GM19452 (cell line): ENCODE data around the gene ITGB1BP1.

ENCODE experiments used
- ATAC-seq: cut with Tn5 transposase; IDR thresholded peaks from one replicate; pipeline ENCODE4 v1.9.1; 2021; ENCODE audit not compliant: unreplicated experiment

Gene ITGB1BP1

DNA sequence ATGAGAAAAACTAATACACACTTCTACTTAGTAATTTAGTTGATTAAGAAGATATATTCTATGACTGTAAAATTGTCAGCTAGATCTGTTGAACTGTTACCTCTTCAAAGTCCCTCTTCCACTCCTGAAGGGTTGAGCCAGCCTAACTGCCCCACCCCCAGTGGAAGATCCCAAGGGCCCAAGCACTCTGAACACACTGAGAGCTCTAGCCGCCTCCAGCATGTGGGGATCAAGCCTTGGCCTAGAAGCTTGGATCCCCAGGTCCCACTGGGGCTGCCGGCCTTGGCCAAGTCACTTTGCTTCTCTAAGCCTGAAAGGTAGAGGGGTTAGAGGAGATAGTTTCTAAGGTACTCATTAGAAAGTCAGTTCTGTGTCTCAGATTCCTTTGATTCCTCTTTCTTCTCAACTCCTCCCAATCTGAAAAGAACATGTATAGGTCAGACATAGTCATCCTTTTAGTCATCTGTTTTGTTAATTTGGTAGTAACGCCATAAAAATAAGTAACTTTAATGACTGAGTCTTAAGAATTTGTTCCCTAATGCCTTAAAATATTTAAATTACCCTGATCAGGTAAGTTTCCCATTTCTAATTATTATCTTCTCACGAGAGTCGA, 5.7 kb upstream of the ITGB1BP1 start:
- ATAC-seq = no peak

DNA sequence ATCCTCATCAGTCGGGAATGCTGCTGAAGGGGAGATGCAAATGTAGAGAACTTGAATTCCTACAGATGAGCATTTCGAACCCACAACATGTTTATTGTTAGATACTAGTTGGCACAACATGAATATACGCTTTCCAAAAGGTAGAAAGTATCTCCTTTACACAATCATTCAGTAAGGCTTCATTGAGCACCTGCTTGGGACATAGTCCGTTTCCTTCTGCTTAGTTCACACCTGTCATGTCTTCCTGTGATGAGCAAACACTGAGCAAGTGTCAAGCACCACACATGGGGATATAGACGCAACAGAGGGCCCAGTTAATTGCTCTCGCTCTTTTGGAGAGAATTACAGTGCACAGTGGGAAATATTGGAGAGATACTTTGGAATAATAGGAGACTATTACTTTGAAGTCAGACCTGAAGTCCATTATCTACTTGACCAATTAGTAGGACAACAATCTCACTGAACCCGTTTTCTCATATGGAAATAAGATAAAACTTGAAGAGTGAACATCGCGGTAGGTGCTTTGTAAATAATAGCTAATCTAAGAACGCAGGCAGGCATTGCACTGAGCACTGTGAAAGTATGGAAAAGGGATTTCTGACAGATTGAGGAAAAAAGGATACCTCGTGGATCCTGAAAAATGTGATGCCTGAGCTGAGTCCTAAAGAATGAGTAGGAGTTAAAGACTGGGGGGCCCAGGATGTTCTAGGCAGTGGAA, 1.3 kb upstream of the ITGB1BP1 start:
- ATAC-seq = no peak

DNA sequence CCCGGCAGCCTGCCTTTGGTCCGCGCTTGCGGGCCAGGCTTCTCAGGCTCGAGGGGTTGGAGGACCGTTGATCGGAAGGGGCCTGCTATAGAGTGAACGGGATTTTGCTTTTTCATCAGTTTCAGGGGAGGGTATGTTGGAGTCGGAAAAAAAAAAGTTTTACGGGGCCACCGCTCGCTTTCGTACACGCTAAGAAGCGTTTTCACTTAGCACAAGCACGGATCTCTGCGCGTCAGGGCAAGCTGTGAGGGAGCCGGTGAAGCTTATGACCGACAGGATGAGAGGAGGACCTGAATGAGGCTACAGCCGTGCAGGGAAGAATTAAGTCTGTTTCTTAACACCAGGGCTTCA, 569 bp upstream of the ITGB1BP1 start:
- peak; percentile 11 for ATAC-seq

DNA sequence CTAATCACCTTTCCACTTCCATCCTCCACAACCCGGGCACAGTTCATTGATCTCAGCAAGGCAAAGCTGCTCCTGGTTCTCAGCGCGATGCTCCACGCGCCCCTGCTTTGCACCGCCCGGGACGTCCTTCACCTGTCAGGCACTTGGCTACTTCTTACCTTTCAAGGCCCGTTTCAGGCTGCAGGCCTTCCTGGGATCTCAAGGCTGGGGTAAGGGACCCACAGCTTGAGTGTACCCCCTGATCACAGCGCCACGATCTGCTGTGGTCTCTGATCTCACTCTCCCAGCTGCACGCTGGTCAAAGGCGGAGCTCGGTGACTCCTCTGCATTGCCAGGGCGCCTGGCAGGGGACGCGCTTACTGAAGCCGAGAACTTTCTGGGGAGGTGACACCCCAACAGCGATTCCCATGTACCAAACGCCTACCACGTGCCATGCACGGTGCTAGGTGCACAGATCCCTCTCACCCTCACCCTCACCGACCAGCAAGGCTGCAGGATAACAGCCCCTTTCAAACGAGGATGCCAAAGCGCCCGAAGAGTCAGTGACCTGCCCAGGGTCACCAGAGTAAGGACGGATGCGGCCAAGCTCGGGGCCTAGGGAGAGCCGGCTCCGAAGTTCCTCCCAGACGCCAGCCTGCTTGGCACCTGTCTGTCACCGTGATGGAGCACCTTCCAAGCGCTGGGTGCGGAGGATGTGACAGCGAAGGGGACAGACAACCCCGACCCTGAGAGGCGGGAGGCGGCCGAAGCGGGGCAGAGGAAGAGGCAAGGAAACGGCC, 818 bp downstream of the ITGB1BP1 start:
- ATAC-seq = peak; percentile 33

DNA sequence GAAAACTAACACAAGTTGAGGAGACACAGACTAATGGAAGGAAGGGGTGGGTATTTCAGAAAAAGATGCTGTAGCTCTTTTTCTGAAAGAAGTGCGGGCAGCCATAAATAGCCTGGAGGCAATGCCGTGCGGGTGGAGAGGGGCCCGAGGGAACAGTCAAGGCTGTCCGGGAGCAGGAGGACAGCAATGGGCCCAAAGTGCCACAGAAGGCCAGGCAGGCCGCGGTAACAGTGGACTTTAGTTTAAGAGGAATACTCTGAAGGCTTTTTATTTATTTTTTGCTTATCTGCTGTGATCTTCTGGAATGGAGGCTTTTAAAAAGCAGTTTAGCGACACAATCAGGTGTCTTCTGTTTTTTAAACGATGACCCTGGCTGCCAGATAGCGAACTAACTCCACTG, 2.8 kb downstream of the ITGB1BP1 start:
- ATAC-seq = no peak

DNA sequence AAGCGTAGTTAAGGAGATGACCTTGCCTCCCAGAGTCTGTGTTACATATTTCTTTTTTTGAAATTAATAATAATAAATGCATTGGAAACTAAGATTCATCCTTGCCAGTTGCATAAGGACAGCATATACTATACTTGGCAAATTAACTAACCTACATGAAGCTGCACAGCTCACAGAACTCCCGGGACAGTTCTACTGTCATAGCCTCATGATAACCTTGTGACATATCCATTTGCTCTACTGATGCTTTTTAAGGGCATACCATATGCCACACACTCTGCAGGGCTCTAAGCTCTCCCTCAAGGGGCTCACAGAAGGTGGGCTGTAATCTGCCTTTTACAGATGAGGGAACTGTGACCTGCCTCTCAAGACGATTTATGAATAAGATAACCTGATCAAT, 3.8 kb downstream of the ITGB1BP1 start:
- no peak for ATAC-seq

DNA sequence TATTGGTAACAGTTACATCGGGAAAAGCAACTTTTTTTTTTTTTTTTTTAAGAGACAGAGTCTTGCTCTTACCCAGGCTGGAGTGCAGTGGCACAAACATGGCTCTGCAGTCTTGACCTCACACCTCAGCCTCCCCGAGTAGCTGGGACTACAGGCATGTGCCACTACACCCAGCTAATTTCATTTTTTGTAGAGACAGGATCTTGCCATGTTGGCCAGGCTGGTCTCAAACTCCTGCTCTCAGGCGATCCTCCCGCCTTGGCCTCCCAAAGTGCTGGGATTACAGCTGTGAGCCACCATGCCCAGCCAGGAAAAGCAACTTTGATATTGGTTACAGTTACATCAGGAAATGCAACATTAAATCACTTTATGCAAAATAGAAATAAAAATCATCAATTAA, 4.6 kb downstream of the ITGB1BP1 start:
- ATAC-seq = no peak

DNA sequence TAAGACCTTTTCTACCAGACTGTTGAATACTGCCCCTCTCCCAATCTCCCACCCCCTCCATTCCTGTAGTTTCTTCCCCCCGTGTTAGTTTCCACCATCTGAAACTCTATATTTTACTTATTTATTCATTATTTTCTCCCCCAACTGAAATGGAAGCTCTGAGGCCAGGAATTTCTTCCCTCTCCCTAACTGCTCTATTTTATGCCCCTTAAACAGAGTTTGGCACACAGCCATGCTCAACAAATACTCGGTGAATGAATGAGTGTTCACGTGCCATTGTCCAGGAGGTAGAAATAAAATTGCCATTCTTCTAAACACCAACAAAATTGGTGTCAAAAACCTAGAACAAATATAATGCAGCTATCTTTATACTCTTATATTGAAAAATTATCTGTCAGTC, 5.6 kb downstream of the ITGB1BP1 start:
- no peak for ATAC-seq

DNA sequence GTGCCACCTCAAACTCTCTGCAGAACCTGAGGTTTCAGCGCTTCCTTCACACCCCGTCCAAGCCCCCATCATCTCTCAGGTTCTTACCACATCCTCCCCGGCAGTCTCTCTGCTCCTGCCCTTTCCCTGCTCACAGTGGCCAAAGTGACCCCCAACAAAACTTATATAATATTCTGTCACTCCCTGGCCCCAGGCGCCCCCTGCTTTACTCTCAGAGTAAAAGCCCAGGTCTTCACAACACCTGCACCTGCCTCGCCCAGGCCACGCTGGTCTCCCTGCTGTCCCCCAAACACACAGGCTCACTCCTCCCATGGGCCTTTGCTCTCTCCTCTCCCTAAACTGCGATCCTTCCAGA, 6.4 kb downstream of the ITGB1BP1 start:
- no peak for ATAC-seq

DNA sequence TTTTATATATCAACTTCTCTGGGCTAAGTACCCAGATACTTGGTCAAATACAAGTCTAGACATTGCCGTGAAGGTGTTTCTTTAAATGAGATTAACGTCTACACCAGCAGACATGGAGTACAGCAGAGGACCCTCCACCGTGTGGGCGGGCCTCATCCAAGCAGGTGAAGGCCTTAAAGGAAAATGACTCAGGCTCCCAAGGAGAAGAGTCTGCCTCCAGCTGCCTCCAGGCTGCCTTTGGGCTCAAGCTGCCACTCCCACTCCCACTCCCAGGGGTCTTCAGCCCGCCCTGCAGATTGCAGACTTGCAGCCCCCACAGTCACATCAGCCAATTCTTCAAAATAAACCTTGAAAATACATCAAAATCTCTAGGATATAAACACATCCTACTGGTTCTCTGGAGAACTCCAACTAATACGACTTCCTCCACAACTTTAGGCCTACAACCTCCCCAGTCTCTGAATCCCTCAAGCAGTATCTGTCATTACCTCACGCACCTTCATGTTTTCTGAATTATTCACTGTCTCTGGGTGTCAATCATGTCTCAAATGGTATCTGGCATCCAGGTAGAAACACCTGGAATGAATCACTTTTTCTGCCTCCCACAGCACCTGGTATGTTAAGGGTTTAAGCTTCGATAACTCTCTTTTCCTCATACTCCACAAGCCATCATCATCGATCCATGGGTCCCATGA, 6.9 kb downstream of the ITGB1BP1 start:
- no peak for ATAC-seq

DNA sequence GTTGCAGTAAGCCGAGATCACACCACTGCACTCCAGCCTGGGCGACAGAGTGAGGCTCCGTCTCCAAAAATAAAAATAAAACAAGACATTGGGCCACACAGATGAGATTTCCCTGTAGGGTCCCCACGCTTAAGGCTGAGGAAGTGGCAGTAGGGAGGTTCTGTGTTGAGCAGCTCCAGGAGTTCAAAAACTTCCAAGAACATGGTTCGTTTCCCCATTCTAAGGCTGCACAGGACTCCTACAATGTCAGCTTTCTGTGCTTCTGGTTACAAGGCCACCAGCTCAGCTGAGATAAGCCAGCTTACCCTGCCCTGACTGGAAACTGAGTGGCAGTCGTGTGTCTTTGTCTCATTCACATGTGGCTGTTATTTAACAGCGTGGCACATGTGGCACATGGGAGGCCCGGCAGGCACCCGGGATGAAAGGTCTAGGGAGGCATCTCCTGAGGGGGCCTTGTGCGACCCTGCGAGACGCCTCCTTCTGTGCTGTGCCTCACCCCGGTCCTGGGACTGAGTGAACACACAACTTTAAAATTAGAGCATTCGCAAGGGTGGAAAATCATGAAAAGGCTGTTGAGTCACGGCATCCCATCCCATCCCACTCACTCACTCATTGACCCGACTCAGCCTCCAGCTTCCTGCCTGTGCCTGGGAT, 7.7 kb downstream of the ITGB1BP1 start:
- ATAC-seq = no peak

DNA sequence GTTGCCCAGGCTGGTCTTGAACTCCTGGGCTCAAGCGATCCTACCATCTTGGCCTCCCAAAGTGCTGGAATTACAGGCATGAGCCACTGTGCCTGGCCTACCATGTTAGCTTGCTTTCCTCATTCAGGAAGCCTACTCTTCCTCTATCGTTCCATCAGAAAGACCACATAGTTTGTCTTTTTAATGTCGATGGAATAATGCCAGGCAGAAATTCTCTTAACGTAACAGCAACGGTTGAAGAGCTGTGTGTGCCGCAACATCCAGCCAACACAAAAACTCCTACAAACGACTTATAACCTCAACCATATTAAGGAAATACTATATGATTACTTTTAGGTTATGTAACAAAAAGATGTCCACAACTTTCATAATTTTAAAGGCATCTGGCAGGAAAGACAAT, 10.5 kb downstream of the ITGB1BP1 start:
- ATAC-seq = no peak

DNA sequence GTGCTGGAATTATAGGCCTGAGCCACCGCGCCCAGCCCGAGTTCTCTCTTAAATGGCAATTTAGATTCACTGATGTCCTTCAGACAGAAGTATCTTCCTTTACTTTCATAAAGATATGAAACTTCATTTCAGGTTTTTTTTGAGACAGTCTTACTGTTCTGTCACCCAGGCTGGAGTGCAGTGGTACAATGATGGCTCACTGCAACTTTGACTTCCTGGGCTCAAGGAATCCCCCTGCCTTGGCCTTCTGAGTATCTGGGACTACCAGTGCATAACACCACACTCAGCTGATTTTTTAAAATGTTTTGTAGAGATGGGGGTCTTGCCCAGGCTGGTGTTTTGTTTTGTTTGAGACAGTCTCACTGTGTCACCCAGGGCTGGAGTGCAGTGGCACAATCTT, 13.2 kb downstream of the ITGB1BP1 start:
- no peak for ATAC-seq

DNA sequence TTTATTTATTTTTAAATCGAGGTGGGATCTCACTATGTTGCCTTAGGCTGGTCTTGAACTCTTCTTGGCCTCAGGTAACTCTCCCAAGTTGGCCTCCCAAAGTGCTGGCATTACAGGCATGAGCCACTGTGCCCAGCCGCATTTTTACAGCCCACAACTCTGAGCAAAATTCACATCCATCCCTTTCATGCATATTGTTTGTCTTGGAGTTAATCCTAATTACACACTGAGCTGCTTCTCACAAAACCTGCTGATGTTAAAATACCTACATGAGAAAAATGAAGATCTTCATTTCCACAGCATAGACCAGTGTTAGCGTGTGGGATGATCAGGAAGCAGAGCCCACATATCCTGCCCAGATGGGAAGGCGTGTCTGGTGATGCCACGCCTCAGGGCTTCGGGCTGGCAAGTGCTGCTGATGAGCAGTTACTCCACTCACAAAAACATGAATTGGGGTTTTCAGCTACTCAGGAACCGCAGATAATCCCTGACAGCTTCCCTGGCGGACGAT, 14.6 kb downstream of the ITGB1BP1 start:
- ATAC-seq = no peak

DNA sequence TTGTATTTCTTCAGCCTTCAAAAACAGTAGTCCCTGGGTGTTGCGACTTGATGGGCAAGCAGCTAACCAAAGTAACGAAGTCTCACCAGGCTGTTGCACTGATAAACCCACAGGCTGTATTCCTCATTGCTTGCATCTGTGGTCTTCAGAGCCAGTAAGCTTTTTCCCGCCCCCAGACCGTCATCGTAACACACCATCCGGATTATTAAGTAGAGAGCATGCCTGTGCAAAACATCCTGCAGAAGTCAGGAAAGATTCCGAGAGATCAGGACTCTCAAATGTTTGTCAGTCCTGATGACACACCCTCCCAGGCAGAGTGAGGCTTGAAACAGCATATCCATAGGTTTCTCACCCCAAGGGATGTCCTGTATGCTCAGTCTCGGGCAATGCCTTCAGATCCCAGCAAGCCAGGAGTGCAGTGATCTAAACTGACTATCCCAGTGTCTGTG, 15.9 kb downstream of the ITGB1BP1 start:
- no peak for ATAC-seq

DNA sequence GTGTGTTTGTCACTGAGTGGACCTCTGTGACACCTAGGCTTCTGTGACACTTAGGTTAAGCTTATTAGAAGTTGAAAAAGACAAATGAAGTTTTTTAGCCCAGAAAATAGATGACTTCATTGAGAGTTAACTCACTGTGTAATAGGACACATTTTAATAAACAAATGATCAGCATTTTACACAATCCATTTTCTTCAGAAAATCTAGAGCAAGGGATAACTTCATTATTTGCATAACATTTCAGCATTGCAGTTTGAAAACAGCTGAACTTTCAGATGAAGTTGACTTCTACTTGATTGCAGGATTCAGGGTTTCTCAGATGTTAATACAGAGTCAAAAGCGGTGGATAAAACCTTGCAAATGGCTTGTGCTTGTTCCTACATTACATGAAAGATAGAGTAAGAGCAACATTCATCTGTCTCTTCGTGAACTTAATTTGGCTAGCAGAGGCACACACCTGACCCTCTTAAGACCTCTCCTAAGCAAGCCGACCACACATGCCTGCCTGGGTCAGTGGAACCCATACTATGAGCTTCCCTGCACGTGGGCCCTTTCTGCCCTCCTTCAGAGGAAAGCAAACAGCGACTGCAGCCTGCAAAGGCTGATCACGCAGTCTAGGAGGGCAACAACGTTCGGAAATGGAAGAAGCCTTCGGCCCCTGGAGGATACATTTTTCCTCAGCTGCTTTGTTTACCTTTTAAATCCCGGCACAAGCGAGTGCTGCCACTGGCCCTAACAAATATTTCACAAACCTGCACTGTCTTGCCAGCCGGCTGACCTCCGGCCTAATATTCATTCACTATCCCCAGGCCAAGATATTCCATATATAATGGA, 16.6 kb downstream of the ITGB1BP1 start:
- ATAC-seq = no peak

DNA sequence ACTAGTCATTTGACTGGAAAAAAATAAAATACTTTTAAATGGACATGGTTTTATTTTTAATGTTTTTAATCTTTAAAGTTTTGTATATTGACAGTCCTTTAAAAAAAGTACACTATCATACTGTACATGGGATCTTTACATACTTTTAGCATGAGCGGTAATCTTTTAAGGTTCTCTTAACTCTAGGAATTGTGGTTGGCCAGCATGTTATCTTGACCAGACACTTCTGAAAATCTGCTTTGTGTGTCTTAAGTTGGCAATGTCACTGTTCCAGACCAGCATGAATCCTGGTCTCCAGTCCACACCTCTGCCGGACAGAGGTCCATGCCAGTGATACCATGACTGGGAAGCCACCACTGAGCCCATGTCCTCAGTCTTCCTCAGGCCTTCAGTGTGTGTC, 17.7 kb downstream of the ITGB1BP1 start:
- no peak for ATAC-seq

DNA sequence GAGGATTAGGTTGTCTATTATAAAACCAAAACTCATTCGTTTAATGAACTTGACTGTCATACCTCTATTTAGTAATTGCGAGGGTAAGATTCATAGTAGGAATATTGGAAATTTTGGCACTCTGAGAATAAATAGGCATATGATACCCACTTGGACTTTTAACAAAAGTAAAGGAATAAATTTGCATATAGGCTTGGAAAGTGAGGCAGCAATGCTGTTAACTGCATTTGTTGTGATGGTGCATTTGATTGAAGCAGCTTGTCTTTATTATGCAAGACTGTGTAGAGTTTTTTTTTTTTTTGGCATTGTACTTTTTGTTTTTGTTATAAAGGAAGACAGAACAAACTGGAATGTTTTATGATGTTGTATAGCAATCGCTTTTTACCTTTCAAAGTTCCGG, 18.9 kb downstream of the ITGB1BP1 start:
- no peak for ATAC-seq

DNA sequence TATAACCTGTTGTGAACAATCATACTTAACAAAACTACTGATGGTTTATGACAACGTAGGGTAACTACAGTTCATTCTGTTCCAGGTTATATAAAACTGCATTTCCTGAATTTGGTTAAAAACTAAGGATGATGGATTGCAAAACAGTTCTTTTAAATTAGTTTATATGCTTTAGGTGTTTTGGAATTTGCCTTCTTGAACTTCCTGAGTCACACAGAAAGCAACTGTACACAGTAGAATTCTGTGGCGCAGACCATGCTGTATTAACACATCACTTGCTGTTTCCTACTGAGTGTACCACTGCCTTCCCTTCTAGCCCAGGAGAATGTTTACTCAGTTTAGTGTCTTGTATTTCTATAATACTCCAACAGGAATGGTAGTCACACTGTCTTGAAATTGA, 19.4 kb downstream of the ITGB1BP1 start:
- ATAC-seq = no peak
